SK-N-SH treated with all-trans-retinoic acid at 6 μM for 48 hours (cell line): ENCODE data around the gene COX20.

Experiments
- ATAC-seq: fragments of 200-7000 bp; cut with Tn5 transposase; 3 replicates; pipeline ENCODE4 v1.9.1; 2020; ENCODE audit warnings: mild to moderate bottlenecking, moderate library complexity
- ARNTL ChIP-seq: fragments of 450-650 bp; formaldehyde crosslinking; IDR thresholded peaks from 2 replicates; pipeline ENCODE4 v1.5.0; 2020; ENCODE audit warnings: low read depth, mild to moderate bottlenecking, moderate library complexity, borderline replicate concordance
- BACH2 ChIP-seq: fragments of 250-450 bp; sonication (Bioruptor Pico); IDR thresholded peaks from 2 replicates; pipeline ENCODE4 v1.9.0; 2021; ENCODE audit warnings: mild to moderate bottlenecking, borderline replicate concordance
- CSDC2 ChIP-seq: fragments of 250-450 bp; sonication (Bioruptor Pico); IDR thresholded peaks from 2 replicates; pipeline ENCODE4 v1.5.0; 2020; ENCODE audit warnings: mild to moderate bottlenecking, moderate library complexity
- CSRNP3 ChIP-seq: fragments of 250-450 bp; sonication (Bioruptor Pico); IDR thresholded peaks from 2 replicates; pipeline ENCODE4 v1.5.1; 2021; ENCODE audit warnings: mild to moderate bottlenecking, moderate library complexity
- ESRRG ChIP-seq: fragments of 250-450 bp; sonication (Bioruptor Pico); IDR thresholded peaks from 2 replicates; pipeline ENCODE4 v1.6.1; 2021; ENCODE audit warnings: mild to moderate bottlenecking
- GLIS3 ChIP-seq: fragments of 250-450 bp; sonication (Bioruptor Pico); IDR thresholded peaks from 2 replicates; pipeline ENCODE4 v1.5.0; 2020; ENCODE audit warnings: mild to moderate bottlenecking, moderate library complexity
- ISL1 ChIP-seq: fragments of 250-450 bp; sonication (Bioruptor Pico); IDR thresholded peaks from 2 replicates; pipeline ENCODE4 v2.1.2; 2022; ENCODE audit warnings: mild to moderate bottlenecking, moderate library complexity
- OSR1 ChIP-seq: fragments of 250-450 bp; sonication (Bioruptor Pico); IDR thresholded peaks from 2 replicates; pipeline ENCODE4 v1.8.0; 2022; ENCODE audit warnings: moderate library complexity, mild to moderate bottlenecking, inconsistent platforms
- PATZ1 ChIP-seq: fragments of 250-450 bp; sonication (Bioruptor Pico); IDR thresholded peaks from 2 replicates; pipeline ENCODE4 v1.8.0; 2020; ENCODE audit warnings: mild to moderate bottlenecking, moderate library complexity, borderline replicate concordance
- POU6F1 ChIP-seq: fragments of 250-450 bp; sonication (Bioruptor Pico); IDR thresholded peaks from 2 replicates; pipeline ENCODE4 v1.8.0; 2021; ENCODE audit warnings: low read depth, mild to moderate bottlenecking, moderate library complexity, borderline replicate concordance
- PPARA ChIP-seq: fragments of 250-450 bp; sonication (Bioruptor Pico); IDR thresholded peaks from 2 replicates; pipeline ENCODE4 v1.5.0; 2020; ENCODE audit warnings: mild to moderate bottlenecking, borderline replicate concordance
- SNAI2 ChIP-seq: fragments of 250-450 bp; sonication (Bioruptor Pico); IDR thresholded peaks from 2 replicates; pipeline ENCODE4 v1.5.0; 2020; ENCODE audit warnings: mild to moderate bottlenecking, moderate library complexity
- TCF4 ChIP-seq: fragments of 250-450 bp; sonication (Bioruptor Pico); IDR thresholded peaks from 2 replicates; pipeline ENCODE4 v1.8.0; 2021; ENCODE audit warnings: mild to moderate bottlenecking, moderate library complexity, borderline replicate concordance
- TSHZ2 ChIP-seq: fragments of 250-450 bp; sonication (Bioruptor Pico); IDR thresholded peaks from 2 replicates; pipeline ENCODE4 v1.5.0; 2020; ENCODE audit warnings: mild to moderate bottlenecking, moderate library complexity
- ZC3H10 ChIP-seq: fragments of 250-450 bp; sonication (Bioruptor Pico); IDR thresholded peaks from 2 replicates; pipeline ENCODE4 v1.5.1; 2021; ENCODE audit warnings: mild to moderate bottlenecking, moderate library complexity
- ZFP3 ChIP-seq: fragments of 250-450 bp; sonication (Bioruptor Pico); IDR thresholded peaks from 2 replicates; pipeline ENCODE4 v1.5.0; 2020; ENCODE audit warnings: mild to moderate bottlenecking, moderate library complexity
- ZNF565 ChIP-seq: fragments of 450-650 bp; formaldehyde crosslinking; conservative IDR thresholded peaks from 2 replicates; pipeline ENCODE4 v1.5.0; 2020; ENCODE audit warnings: low read depth, mild to moderate bottlenecking, moderate library complexity
- ZNF70 ChIP-seq: fragments of 450-650 bp; formaldehyde crosslinking; IDR thresholded peaks from 2 replicates; pipeline ENCODE4 v1.5.0; 2020; ENCODE audit warnings: mild to moderate bottlenecking, moderate library complexity
- TF ChIP-seq, protein P1 (sequence below): fragments of 250-450 bp; sonication (Bioruptor Pico); IDR thresholded peaks from 2 replicates; pipeline ENCODE4 v1.5.1; 2020; ENCODE audit warnings: low read depth, mild to moderate bottlenecking, moderate library complexity

COX20 gene

GRCh38 chr1:244893836-244894235 is 58.4 kb downstream of the COX20 start:
- TF ChIP-seq ISL1, result no peak
- TF ChIP-seq PATZ1, result no peak
- no peak for TF ChIP-seq ARNTL
- no peak for TF ChIP-seq BACH2 (CRISPR knock-in tag)
- no peak for TF ChIP-seq ZNF565 (CRISPR knock-in tag)
- no peak for TF ChIP-seq OSR1
- TF ChIP-seq SNAI2 (CRISPR knock-in tag), result no peak
- no peak for TF ChIP-seq CSRNP3 (CRISPR knock-in tag)
- no peak for TF ChIP-seq TCF4 (CRISPR knock-in tag)
- no peak for TF ChIP-seq PPARA
- no peak for TF ChIP-seq ZC3H10
- no peak for TF ChIP-seq ZFP3 (CRISPR knock-in tag)
- TF ChIP-seq, protein P1, sequence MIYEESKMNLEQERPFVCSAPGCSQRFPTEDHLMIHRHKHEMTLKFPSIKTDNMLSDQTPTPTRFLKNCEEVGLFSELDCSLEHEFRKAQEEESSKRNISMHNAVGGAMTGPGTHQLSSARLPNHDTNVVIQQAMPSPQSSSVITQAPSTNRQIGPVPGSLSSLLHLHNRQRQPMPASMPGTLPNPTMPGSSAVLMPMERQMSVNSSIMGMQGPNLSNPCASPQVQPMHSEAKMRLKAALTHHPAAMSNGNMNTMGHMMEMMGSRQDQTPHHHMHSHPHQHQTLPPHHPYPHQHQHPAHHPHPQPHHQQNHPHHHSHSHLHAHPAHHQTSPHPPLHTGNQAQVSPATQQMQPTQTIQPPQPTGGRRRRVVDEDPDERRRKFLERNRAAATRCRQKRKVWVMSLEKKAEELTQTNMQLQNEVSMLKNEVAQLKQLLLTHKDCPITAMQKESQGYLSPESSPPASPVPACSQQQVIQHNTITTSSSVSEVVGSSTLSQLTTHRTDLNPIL (CRISPR knock-in tag), result no peak
- no peak for TF ChIP-seq ZNF70 (CRISPR knock-in tag)
- no peak for TF ChIP-seq POU6F1 (CRISPR knock-in tag)
- no peak for TF ChIP-seq TSHZ2 (CRISPR knock-in tag)
- TF ChIP-seq ESRRG, result no peak
- no peak for TF ChIP-seq GLIS3 (CRISPR knock-in tag)
- TF ChIP-seq CSDC2 (CRISPR knock-in tag), result no peak
- TF ChIP-seq, all 23 proteins: peak for 0
- no peak for ATAC-seq
